ENCODE data around the gene TMEM214.

Gene TMEM214

GRCh38 chr2:27018142-27018541, 14.6 kb upstream of the TMEM214 start:
- Mint-ChIP-seq H3K4me3 (no peak overlapping the region), H3K36me3 (ENCODE audit: insufficient read depth) (peaks cover 7% of the 10 kb centered on the region), H3K4me1 (no peaks in the 10 kb centered on the region), H3K27me3 (no peaks in the 10 kb centered on the region), H3K27ac (ENCODE audit: low read depth) (no peak overlapping the region), H3K9me3 (no peaks in the 10 kb centered on the region)
- no peak for ATAC-seq (replicated peaks; ENCODE audit: extremely low read depth, poor library complexity, severe bottlenecking)
- DNase-seq (ENCODE audit: low spot score in 2 of 2): no peak

- H3K4me3 Mint-ChIP-seq: no peak overlapping the region
- no peaks in the 10 kb centered on the region for H3K9me3 Mint-ChIP-seq
- H3K4me1 Mint-ChIP-seq: no peaks in the 10 kb centered on the region
- no peak overlapping the region for H3K27ac Mint-ChIP-seq (ENCODE audit: low read depth)
- H3K27me3 Mint-ChIP-seq: no peaks in the 10 kb centered on the region
- H3K36me3 Mint-ChIP-seq (ENCODE audit: insufficient read depth): peaks cover 7% of the 10 kb centered on the region
- ATAC-seq (replicated peaks; ENCODE audit: extremely low read depth, poor library complexity, severe bottlenecking) (no peak), DNase-seq (ENCODE audit: low spot score in 2 of 2) (no peak)
Observed at GRCh38 chr2:27019459-27019858, 13.3 kb upstream of the TMEM214 start.

DNA sequence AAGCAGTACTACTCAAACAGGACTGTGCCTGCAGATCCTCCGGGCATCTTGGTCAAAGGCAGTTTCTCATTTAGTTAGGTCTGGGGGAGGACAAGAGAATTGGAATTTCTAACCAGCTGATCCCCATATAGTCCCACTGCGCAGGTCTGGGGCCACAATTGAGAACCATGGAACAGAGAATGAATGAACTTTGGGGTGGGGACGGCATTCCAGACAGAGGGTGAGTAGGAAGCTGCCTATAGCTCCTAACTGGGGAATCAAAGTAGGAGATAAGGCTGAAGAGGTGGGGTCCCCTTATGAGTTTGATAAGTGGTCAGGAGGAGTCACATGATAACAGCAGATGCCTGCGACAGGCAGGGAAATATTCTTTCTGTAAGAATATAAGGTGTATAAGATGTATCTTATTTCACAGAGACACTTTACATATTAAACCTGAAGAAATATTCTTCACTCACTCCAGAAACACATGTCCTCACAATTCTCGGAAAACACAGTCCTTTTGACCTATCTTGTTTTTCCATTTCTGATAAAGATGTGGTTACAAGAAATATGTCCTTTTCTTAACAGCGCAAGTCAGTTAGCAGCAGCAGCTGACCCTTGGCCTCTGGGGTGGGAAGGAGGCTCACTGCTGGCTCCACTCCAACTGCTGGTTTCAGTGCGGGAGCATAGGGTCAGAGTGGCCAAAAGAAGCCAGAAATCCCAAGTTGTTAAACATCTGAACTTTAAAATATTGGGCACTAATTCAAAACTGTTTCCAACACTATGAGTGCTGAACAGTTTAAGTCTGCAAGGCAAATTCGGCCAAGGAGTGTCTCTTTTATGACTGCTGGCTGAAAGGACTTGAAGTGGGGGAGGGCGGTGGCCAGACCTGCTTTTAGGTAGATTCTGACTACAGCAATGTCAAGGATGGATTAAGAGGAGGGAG, 12.6 kb upstream of the TMEM214 start:
- Mint-ChIP-seq H3K27ac (ENCODE audit: low read depth) (no peak overlapping the region), H3K36me3 (ENCODE audit: insufficient read depth) (peaks cover 5% of the 10 kb centered on the region), H3K9me3 (no peaks in the 10 kb centered on the region), H3K27me3 (no peaks in the 10 kb centered on the region), H3K4me3 (no peak overlapping the region), H3K4me1 (no peaks in the 10 kb centered on the region)
- ATAC-seq (replicated peaks; ENCODE audit: extremely low read depth, poor library complexity, severe bottlenecking) (no peak), DNase-seq (ENCODE audit: low spot score in 2 of 2) (no peak)

GRCh38 chr2:27021253-27022049, 11.3 kb upstream of the TMEM214 start:
- Mint-ChIP-seq H3K4me1 (no peaks in the 10 kb centered on the region), H3K9me3 (no peaks in the 10 kb centered on the region), H3K27ac (ENCODE audit: low read depth) (no peak overlapping the region), H3K4me3 (no peak overlapping the region), H3K27me3 (no peaks in the 10 kb centered on the region), H3K36me3 (ENCODE audit: insufficient read depth) (peaks cover 1% of the 10 kb centered on the region)
- DNase-seq (ENCODE audit: low spot score in 2 of 2) (no peak), ATAC-seq (replicated peaks; ENCODE audit: extremely low read depth, poor library complexity, severe bottlenecking) (no peak)

DNA sequence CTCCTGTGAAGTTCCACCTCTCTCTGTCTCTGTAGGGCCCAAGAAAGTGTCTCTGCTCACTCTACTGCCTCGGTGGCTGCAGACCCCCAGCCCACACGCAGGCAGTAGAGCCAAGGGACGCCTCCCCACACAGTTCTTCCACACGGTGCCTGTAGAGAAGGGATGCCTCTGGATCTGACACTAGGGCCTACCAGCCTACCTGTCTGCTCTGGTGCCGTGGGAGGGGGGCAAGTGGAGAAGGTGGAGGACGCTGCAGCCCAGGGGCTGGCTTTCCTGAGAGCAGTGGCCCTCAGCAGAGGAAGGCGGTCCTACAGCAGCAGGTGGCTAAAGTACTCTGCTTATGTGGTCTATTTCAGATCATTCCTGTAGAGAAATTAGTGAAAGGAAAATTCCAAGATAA, 9.0 kb upstream of the TMEM214 start:
- Mint-ChIP-seq H3K36me3 (ENCODE audit: insufficient read depth) (peaks cover 9% of the 10 kb centered on the region), H3K4me3 (no peak overlapping the region), H3K27me3 (no peaks in the 10 kb centered on the region), H3K9me3 (no peaks in the 10 kb centered on the region), H3K4me1 (no peaks in the 10 kb centered on the region), H3K27ac (ENCODE audit: low read depth) (no peak overlapping the region)
- DNase-seq (ENCODE audit: low spot score in 2 of 2) (no peak), ATAC-seq (replicated peaks; ENCODE audit: extremely low read depth, poor library complexity, severe bottlenecking) (no peak)

DNA sequence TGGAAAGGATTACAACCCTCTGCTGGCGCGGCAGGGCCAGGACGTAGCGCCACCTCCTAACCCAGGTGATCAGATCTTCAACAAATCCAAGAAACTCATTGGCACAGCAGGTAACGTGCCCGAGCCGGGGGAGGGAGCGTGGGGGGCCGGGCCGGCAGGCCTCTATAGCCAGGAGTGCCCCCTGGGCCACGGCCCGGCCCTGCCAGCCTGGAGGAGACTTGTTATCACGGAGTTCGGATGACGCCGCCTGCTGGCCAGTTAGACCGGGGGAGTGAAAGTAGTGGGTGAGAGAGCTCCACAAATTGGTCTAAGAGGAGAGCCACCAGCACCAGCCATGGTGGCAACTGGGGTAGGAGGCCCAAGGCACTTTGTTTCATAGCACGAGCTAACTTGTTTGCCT, 8.6 kb upstream of the TMEM214 start:
- no peaks in the 10 kb centered on the region for H3K4me1 Mint-ChIP-seq
- H3K4me3 Mint-ChIP-seq: no peak overlapping the region
- H3K36me3 Mint-ChIP-seq (ENCODE audit: insufficient read depth): peaks cover 9% of the 10 kb centered on the region
- no peaks in the 10 kb centered on the region for H3K27me3 Mint-ChIP-seq
- H3K27ac Mint-ChIP-seq (ENCODE audit: low read depth): no peak overlapping the region
- no peak for ATAC-seq (replicated peaks; ENCODE audit: extremely low read depth, poor library complexity, severe bottlenecking)
- no peaks in the 10 kb centered on the region for H3K9me3 Mint-ChIP-seq
- DNase-seq (ENCODE audit: low spot score in 2 of 2): no peak

- Mint-ChIP-seq H3K36me3 (ENCODE audit: insufficient read depth) (peaks cover 11% of the 10 kb centered on the region), H3K4me1 (peaks cover 6% of the 10 kb centered on the region), H3K4me3 (no peak overlapping the region), H3K27me3 (no peaks in the 10 kb centered on the region), H3K9me3 (no peaks in the 10 kb centered on the region), H3K27ac (ENCODE audit: low read depth) (no peak overlapping the region)
- no peak for ATAC-seq (replicated peaks; ENCODE audit: extremely low read depth, poor library complexity, severe bottlenecking)
- DNase-seq (ENCODE audit: low spot score in 2 of 2): no peak
Observed at GRCh38 chr2:27024812-27025211, 8.0 kb upstream of the TMEM214 start.

GRCh38 chr2:27025281-27025800, 7.4 kb upstream of the TMEM214 start:
- ATAC-seq (replicated peaks; ENCODE audit: extremely low read depth, poor library complexity, severe bottlenecking) (no peak), DNase-seq (ENCODE audit: low spot score in 2 of 2) (no peak)
- H3K27me3 Mint-ChIP-seq: no peaks in the 10 kb centered on the region
- H3K27ac Mint-ChIP-seq (ENCODE audit: low read depth): no peak overlapping the region
- no peaks in the 10 kb centered on the region for H3K9me3 Mint-ChIP-seq
- H3K4me1 Mint-ChIP-seq: peaks cover 6% of the 10 kb centered on the region
- H3K4me3 Mint-ChIP-seq: no peak overlapping the region
- H3K36me3 Mint-ChIP-seq (ENCODE audit: insufficient read depth): peaks cover 11% of the 10 kb centered on the region

DNA sequence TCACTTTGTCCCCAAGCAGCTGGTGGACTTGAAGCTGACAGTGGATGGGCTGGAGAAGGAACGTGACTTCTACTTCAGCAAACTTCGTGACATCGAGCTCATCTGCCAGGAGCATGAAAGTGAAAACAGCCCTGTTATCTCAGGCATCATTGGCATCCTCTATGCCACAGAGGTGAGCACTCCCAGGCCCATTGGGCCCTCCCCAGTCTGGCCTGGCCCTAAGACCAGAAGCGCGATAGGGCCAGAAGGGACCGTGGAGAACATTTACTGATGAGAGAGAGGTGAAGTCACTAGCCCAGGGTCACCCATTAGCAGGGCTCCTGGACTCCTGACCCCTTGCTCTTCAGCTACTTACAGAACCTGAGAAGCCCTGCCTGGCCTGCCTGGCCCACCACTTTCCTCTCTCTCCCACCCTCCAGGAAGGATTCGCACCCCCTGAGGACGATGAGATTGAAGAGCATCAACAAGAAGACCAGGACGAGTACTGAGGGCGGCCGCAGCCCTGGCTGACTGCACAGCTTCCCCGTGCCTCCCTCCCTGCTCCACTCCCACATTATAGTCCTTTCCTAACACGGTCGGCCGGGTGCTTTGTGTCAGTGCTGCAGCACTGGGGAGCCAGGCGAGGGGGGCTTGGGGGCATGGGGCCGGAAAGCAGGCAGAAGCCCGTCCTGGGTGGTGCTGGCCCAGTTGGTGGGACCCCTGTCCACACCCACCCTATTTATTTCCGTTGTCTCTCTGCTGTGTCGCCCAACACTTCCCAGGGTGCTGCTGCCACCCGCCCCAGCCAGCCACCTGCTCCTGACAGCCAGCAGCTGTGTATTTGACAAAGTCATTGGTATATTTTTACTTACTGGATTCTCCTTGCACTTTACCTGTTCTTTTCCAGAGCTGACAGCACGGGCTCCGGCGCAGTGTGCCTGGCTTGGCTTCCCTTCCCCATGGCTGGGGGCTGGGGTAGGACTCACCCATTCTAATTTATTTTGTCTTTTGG, 6.6 kb upstream of the TMEM214 start:
- ATAC-seq (replicated peaks; ENCODE audit: extremely low read depth, poor library complexity, severe bottlenecking) (no peak), DNase-seq (ENCODE audit: low spot score in 2 of 2) (no peak)
- peak overlapping the region; percentile 13 for H3K27ac Mint-ChIP-seq (ENCODE audit: low read depth)
- H3K9me3 Mint-ChIP-seq: no peaks in the 10 kb centered on the region
- H3K27me3 Mint-ChIP-seq: no peaks in the 10 kb centered on the region
- no peak overlapping the region for H3K4me3 Mint-ChIP-seq
- peaks cover 11% of the 10 kb centered on the region for H3K36me3 Mint-ChIP-seq (ENCODE audit: insufficient read depth)
- H3K4me1 Mint-ChIP-seq: peaks cover 6% of the 10 kb centered on the region

DNA sequence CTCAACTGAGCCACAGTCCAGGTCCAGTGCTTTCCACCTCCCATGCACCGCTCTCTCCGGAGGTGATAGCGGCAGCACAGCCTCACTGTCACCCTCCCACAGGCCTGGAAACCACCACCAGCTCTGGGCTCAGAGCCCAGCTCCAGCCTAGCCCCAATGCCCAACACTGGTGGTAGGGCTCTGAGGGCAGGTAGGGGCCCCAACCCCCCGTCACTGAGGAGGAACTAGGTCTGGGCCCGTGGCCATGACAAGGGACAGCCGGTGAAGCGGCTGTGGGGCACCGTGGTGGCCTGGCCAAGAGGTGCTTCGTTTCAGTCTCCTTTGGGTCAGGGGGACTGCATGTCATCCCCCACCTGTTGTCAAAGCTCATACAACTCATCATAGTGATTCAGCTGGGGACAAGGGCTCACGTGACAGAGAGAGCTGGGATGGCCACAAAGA, 5.5 kb upstream of the TMEM214 start:
- H3K27ac Mint-ChIP-seq (ENCODE audit: low read depth): peak overlapping the region; percentile 13
- H3K9me3 Mint-ChIP-seq: no peaks in the 10 kb centered on the region
- ATAC-seq (replicated peaks; ENCODE audit: extremely low read depth, poor library complexity, severe bottlenecking) (no peak), DNase-seq (ENCODE audit: low spot score in 2 of 2) (no peak)
- H3K4me3 Mint-ChIP-seq: no peak overlapping the region
- H3K4me1 Mint-ChIP-seq: peaks cover 16% of the 10 kb centered on the region
- H3K36me3 Mint-ChIP-seq (ENCODE audit: insufficient read depth): peaks cover 11% of the 10 kb centered on the region
- H3K27me3 Mint-ChIP-seq: no peaks in the 10 kb centered on the region

GRCh38 chr2:27029051-27029450, 3.7 kb upstream of the TMEM214 start:
- peaks cover 29% of the 10 kb centered on the region for H3K4me1 Mint-ChIP-seq
- no peak overlapping the region for H3K4me3 Mint-ChIP-seq
- H3K27me3 Mint-ChIP-seq: no peaks in the 10 kb centered on the region
- no peak for ATAC-seq (replicated peaks; ENCODE audit: extremely low read depth, poor library complexity, severe bottlenecking)
- H3K36me3 Mint-ChIP-seq (ENCODE audit: insufficient read depth): peaks cover 13% of the 10 kb centered on the region
- no peaks in the 10 kb centered on the region for H3K9me3 Mint-ChIP-seq
- no peak for DNase-seq (ENCODE audit: low spot score in 2 of 2)
- no peak overlapping the region for H3K27ac Mint-ChIP-seq (ENCODE audit: low read depth)
